Measurements from ENCODE around the gene KRTAP13-2. TPM values are rescaled to one million over a fixed set of nuclear protein-coding genes. Genes with fewer than 3 reads are reported as not detected.

KRTAP13-2 gene
- total and polyA plus RNA-seq, 9 of the 15 experiments (the other 6 are each of a cell fraction or from before 2014, with no cell fraction given) = not detected

DNA sequence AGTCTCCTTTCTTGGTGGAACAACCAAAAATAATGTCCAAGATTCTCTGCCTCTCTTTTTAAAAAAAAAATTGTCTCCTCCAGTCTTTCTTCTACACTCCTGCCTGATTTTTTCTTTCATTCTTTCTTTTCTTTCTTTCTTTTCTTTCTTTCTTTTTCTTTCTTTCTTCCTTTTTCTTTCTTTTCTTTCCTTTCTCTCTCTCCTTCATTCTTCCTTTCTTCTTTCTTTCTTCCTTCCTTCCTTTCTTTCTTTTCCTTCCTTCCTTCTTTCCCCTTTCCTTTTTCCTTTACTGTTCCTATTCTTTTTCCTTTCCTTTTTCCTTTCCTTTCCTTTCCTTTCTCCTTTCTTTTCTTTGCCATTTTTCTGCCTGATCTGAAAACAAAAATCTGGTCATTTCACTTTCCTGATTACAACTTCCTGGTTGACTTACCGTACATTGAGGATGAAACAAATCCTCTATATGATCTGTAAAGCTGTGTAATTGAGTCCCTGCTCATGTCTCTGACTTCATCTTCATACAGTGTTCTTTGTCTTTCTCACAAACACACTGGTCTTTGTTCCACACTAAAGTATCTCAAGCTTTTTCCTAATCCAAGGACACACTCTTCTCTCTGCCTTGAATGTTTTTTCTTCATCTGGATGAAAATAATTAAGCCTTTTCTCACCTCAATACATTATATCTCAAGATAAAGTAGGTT lies 17.6 kb downstream of the KRTAP13-2 start:
- Histone ChIP-seq H3K27me3 (ENCODE audit: control insufficient read depth in 2 of 2, insufficient read depth in 2 of 2, low read length in 2 of 2) (no peaks in the 10 kb centered on the region), H3K27ac (ENCODE audit: extremely low read depth, low read depth, low read length) (no peak overlapping the region), H2AFZ (ENCODE audit: low read depth, low read length) (no peak overlapping the region), H3K4me2 (ENCODE audit: insufficient read depth, low read length) (no peak overlapping the region), H3K9ac (ENCODE audit: insufficient read depth in 1 of 2, low read depth in 2 of 2, low read length in 2 of 2) (no peak overlapping the region), H3K79me2 (ENCODE audit: control insufficient read depth, insufficient read depth, low read length) (no peaks in the 10 kb centered on the region), H3K4me1 (replicated peaks in 1 of 2; ENCODE audit: control insufficient read depth in 2 of 2, insufficient read depth in 2 of 2, low read length in 2 of 2) (no peaks in the 10 kb centered on the region), H3K36me3 (ENCODE audit: control insufficient read depth, insufficient read depth, low read length) (no peaks in the 10 kb centered on the region), H3K9me3 (replicated peaks; ENCODE audit: control insufficient read depth, insufficient read depth, low read depth, low read length) (no peaks in the 10 kb centered on the region; the same call in 1 of the 2 replicates), H3K4me3 (no peak overlapping the region), H4K20me1 (replicated peaks; ENCODE audit: control insufficient read depth, insufficient read depth, low read length) (no peaks in the 10 kb centered on the region), H3K9me1 (ENCODE audit: control insufficient read depth, insufficient read depth, low read length) (no peaks in the 10 kb centered on the region)
- DNase-seq (ENCODE audit: extremely low read depth in 1 of 4, low spot score in 3 of 4) (no peak), FAIRE-seq (no peak), ATAC-seq (no peak)
- CTCF ChIA-PET (ENCODE audit: low intra/inter-chr PET ratio) = no interaction called here
- intact Hi-C loops (cut with micrococcal nuclease) (no loop called here), in situ Hi-C loops (cut with MboI) (no loop called here)
- WGBS (ENCODE audit: insufficient coverage, low coverage, missing lambda C conversion rate) = 0% methylated on average over 1 of the region's 1 CpG
- no TSS peak for BruUV-seq (replicated peaks)
- TF ChIP-seq, protein P1, sequence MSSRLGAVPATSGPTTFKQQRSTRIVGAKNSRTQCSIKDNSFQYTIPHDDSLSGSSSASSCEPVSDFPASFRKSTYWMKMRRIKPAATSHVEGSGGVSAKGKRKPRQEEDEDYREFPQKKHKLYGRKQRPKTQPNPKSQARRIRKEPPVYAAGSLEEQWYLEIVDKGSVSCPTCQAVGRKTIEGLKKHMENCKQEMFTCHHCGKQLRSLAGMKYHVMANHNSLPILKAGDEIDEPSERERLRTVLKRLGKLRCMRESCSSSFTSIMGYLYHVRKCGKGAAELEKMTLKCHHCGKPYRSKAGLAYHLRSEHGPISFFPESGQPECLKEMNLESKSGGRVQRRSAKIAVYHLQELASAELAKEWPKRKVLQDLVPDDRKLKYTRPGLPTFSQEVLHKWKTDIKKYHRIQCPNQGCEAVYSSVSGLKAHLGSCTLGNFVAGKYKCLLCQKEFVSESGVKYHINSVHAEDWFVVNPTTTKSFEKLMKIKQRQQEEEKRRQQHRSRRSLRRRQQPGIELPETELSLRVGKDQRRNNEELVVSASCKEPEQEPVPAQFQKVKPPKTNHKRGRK (tag; IDR thresholded peaks at IDR 0.05) = peak; percentile 53; the same call in 1 of the 2 replicates
- no peak for TF ChIP-seq RBM34 (IDR thresholded peaks at IDR 0.05; ENCODE audit: borderline replicate concordance, insufficient read depth, low read length)
- POLR2A ChIA-PET = no interaction called here

DNA sequence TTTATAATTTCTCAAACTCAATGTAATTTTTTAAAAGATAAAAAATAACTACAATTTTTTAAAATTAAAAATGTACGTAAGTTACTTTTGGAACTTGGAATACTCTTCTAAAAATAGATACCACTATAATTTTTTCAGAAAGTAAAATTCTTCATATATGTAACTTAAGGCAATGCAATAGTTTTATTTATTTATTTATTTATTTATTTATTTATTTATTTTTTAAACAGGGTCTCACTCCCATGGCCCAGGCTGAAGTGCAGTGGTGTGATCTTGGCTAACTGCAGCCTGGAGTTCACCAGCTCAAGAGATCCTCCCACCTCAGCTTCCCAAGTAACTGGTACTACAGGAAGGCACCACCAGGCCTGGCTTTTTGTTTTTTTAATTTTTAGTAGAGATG lies 20.5 kb downstream of the KRTAP13-2 start:
- Histone ChIP-seq H3K4me1 (replicated peaks in 1 of 2; ENCODE audit: control insufficient read depth in 2 of 2, insufficient read depth in 2 of 2, low read length in 2 of 2) (no peaks in the 10 kb centered on the region), H3K79me2 (ENCODE audit: control insufficient read depth, insufficient read depth, low read length) (no peaks in the 10 kb centered on the region), H3K4me3 (no peak overlapping the region), H3K4me2 (ENCODE audit: insufficient read depth, low read length) (no peak overlapping the region), H4K20me1 (replicated peaks; ENCODE audit: control insufficient read depth, insufficient read depth, low read length) (no peaks in the 10 kb centered on the region), H3K9me3 (replicated peaks; ENCODE audit: control insufficient read depth, insufficient read depth, low read depth, low read length) (no peaks in the 10 kb centered on the region), H3K9ac (ENCODE audit: insufficient read depth in 1 of 2, low read depth in 2 of 2, low read length in 2 of 2) (no peak overlapping the region), H3K36me3 (ENCODE audit: control insufficient read depth, insufficient read depth, low read length) (no peaks in the 10 kb centered on the region), H2AFZ (ENCODE audit: low read depth, low read length) (no peak overlapping the region), H3K9me1 (ENCODE audit: control insufficient read depth, insufficient read depth, low read length) (no peaks in the 10 kb centered on the region), H3K27me3 (ENCODE audit: control insufficient read depth in 2 of 2, insufficient read depth in 2 of 2, low read length in 2 of 2) (no peaks in the 10 kb centered on the region), H3K27ac (ENCODE audit: extremely low read depth, low read depth, low read length) (no peak overlapping the region)
- no TSS peak for BruUV-seq (replicated peaks)
- ChIA-PET POLR2A (interaction anchor here (0.8 kb wide), 1 partner anchor 611 kb away, joined by 3 read pairs; no protein-coding TSS in a partner anchor), CTCF (ENCODE audit: low intra/inter-chr PET ratio) (no interaction called here)
- ATAC-seq (no peak), DNase-seq (ENCODE audit: extremely low read depth in 1 of 4, low spot score in 3 of 4) (no peak), FAIRE-seq (no peak)
- 9% methylated on average over 1 of the region's 1 CpG for WGBS (ENCODE audit: insufficient coverage, low coverage, missing lambda C conversion rate)
- in situ Hi-C loops (cut with MboI) = no loop called here
- no peak for TF ChIP-seq FOSL1 (tag; conservative IDR thresholded peaks at IDR 0.05)
- no peak for TF ChIP-seq TAL1 (IDR thresholded peaks at IDR 0.05)
- intact Hi-C loops (cut with micrococcal nuclease) = no loop called here

Data from K562 (cell line).